Head of caudate nucleus (tissue), 42 donors: ENCODE results near the gene PSMB5.

Source experiments
- DNase-seq, 42 donors: peaks; one replicate each; pipeline versions ENCODE4 v3.0.0 to v3.0.0-alpha.2; 2020 to 2021; ENCODE audit warnings: mixed read lengths in 7 of 42
- intact Hi-C: fragments of 100-400 bp; cut with DNase I; formaldehyde crosslinking; loops from one replicate; pipeline ENCODE4 v1.15.0; 2022

Gene PSMB5

DNA sequence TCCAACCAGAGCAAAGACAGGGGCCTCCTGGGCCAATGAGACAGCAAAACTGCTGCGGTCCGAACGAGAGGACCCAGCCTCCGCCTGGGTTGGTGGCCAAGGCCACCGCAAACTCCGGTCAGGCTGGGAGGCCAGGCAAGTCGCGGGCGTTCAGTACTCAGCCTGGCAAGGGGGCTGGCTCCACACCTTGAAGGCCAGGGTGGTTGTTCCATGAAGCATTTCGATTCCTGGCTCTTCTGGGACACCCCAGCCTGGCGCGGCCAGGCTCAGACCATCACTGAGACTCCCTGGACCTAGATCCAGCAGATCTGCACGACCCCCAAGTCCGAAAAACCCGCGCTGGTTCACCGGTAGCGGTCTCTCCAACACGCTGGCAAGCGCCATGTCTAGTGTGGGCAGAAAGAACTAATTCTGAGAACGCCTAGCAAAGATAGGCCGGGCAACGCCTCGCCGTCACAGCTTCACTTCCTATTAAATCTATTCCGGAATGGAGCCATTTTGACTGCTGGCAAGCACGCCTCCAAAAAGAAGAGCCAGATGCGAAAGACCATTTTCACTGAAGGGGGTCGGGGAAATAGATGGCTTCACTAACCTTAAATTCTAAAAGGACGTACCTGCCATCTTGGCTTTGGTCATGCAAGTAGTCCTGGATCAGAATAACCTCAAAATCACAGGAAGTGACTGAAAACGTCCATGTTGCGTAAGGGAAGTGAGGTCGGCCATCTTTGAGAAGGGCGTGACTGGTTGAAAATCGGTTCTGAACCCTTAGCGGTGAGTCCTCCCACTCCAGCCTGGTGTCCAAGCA lies at the start of gene PSMB5:
Gene PSMB5, minus strand, starts transcription at position 403 of the 805 bp plus-strand sequence. Its CDS starts 19 bp downstream, at position 384.
- intact Hi-C loops, result no loop called here
- DNase-seq, result peak; percentile 81 to 97 (median 91)

DNA sequence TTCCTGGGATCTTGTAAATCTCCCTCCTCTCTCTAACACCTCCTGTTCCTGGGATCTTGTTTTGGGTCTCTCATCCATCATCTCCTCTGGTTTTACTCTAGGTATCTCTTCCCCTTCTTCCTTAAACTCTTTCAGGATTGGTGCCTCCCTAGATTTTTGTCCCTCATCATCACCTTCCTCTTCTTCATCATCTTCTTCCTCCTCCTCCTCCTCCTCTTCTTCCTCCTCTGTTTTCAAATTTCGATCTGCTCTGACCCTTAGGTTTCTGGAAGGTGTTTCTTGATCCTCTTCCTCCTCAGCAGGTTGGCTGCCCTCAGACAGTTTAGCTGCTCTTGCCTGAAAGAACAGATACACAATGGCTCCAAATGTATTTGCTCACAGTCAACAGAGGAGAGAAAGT lies 45.8 kb upstream of the PSMB5 start:
- intact Hi-C loops, result no loop called here
- DNase-seq, result no peak

DNA sequence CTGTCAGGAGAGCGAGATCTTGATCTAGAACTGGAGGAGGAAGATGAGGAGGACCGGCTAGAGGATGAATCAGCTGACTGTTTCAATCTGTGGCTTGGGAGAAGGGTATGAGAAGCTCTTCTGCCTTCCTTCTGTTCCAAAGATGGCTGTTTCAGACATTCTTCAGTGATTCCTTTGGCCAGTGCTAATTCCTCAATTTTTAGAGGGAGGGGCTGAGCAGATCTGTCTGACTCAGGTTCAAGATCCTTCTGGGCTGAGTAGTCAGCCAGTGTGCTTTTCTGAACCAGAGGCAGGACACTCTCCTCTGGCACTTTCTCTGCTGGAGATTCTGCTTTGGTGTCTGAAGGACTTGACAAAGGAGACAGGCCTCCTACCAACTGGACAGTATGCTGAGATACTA lies 45.0 kb upstream of the PSMB5 start:
- intact Hi-C loops, result loop anchor here (10.0 kb wide), 1 partner anchor 105 kb away; the partner anchor contains the start of gene SLC7A8

DNA sequence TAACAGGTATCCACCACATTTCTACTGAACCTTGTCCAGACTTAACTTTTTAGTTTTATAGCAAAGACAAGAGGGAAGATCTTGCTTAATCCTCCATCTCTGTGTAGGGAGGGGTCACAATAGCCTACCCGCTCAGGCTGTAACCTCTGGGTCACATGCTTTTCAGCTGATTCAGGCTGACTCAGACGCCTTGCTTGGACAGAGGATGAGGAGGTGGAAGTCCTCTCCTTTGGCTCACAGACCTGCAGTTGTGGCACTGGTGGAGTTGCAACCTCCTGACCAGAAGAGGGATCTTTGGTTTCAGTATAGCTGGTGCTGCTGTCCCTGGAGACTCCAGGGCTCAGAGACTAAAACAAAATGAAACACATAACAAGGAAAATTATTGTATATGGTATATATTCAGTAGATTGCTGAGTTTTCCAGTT lies 44.0 kb upstream of the PSMB5 start:
- intact Hi-C loops, result loop anchor here (10.0 kb wide), 1 partner anchor 106 kb away; the partner anchor contains the start of gene SLC7A8
- peak in 13 of 42 donors; percentile 29 to 79 (median 55) for DNase-seq

More for the DNA sequence above, 45.0 kb upstream of the PSMB5 start:
- no peak for DNase-seq

DNA sequence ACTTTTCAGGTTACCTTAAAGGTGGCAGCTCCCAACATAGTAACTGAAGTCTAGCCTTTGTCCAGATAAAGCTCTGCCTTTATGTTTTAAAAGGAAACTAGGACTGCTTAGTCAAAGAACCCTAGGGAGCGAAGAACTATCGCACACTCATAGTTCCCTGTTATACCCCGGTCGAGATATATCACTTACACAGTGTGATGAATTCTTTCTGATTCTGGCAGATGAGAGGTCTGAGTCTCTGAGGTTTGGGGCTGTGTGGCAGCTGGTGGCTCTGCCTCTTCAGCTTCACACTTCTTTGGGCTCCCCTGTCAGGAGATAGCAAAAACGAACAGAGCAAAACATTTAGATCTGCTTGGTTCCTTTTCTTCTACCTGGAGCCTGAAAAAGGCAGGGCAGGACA lies 43.3 kb upstream of the PSMB5 start:
- no peak for DNase-seq
- intact Hi-C loops, result loop anchor here (10.0 kb wide), 1 partner anchor 107 kb away; the partner anchor contains the start of gene SLC7A8

DNA sequence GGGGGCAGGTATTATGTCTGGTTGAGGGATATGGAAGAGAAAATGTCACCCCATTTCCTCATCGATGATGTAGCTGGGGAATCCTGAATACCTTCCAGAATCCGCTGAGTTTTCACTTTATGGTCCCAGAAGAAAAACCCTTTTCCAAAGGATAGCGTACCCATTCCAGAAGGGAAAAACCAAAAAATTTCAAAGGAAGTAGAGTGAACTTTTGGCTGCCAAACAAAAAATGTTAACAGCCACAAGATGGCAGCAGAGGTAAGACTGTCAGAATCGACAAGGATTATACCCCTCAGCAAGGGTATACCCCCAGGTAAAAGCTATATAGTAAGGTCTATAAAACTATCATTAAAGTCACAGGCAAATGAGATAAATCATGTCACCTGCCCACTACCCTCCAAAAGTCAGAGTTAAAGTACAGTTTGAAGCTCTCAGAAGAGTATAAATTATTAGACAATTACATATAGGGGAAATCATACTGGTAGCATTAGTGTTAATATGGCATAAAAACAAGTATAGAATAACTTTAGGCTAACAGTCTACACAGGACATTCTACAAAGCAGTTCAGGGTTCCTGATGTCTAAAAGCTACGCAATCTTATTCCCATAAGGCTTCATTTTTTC lies 42.2 kb upstream of the PSMB5 start:
- intact Hi-C loops, result loop anchor here (10.0 kb wide), 1 partner anchor 108 kb away; the partner anchor contains the start of gene SLC7A8
- DNase-seq, result peak in 4 of 42 donors; percentile 20 to 71 (median 49)

DNA sequence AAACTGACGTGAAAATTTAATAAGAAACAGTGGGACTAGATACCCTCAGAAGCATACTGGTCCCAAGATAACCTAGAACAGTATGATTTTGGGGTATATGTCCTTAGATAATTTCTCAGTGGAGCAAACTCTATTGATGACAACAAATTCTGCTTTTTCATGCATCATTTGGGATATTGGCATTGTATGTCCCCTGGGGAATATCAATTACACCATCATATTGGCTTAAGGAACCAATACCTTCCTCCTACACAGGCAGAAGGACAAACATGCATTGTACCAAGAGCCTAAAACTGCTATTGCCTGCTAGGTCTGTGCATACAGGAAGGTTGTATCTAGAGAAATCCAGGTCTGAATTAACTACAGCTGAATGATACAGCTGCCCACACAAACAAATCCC lies 40.2 kb upstream of the PSMB5 start:
- intact Hi-C loops, result loop anchor here (10.0 kb wide), 1 partner anchor 110 kb away; the partner anchor contains the start of gene SLC7A8
- DNase-seq, result no peak

DNA sequence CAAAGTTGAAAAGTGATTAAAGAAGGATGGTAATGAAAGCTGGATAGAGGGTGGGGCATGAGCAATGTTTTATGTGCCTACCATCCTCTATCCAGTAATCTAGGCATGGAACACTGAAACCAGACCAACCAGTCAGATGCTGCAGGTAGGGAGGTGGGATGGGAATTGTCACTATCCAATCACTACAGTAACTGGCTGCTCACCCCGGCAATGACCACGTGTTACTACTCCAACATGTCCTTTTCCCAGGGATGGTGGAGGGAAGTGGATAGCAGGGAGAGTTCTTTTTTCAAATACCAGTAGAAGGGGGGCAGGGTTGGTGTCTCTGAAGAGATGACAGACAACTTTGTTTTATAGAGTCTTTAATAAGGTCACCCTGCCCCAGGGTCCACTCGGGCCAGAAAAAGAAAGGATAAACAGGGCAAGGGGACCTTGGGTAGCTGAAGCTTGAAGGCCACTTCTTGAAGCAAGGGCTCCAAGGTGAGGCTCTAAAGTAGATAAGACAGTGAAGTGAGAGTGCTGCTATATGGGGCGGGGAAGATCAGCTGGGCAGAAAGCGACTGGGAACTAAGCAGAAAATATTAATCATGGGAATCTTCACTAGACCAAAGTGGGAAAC lies 37.3 kb upstream of the PSMB5 start:
- intact Hi-C loops, result loop anchor here (10.0 kb wide), 1 partner anchor 113 kb away; the partner anchor contains the start of gene SLC7A8
- peak in 1 of 42 donors; percentile 8 for DNase-seq

DNA sequence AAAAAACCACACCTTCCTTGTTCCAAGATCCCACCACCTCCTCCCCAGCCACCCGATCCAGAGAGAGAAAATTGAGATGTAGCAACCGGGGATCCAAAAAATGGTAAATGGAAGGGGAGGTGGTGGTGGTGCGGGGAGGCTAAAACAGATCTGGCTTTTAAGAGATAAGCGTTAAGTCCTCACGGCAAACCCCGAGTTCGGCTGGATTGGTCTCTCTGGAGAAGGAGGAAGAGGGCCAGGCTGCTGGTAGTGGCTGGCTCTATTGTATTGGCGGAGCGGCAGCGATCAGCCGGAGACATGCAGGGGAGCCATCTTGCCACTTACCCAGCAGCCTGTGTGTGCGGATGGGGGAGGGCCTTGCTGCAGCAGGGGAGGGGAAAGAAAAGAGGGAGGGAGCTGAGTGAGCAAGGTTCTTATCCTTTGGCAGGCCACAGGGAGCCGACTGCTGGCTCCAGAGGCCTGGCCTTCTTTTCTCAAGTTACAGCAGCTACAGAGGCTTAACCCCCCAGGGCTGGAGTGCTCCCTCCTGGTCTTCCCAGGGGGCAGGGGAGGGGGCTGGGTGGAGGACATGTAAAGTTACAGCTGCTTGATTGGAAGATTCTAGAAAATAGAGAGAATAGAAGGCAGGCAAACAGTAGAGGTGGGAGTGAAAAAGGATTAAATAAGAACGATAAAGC lies 36.7 kb upstream of the PSMB5 start:
- peak; percentile 67 to 96 (median 87) for DNase-seq
- intact Hi-C loops, result loop anchor here (10.0 kb wide), 1 partner anchor 113 kb away; the partner anchor contains the start of gene SLC7A8

DNA sequence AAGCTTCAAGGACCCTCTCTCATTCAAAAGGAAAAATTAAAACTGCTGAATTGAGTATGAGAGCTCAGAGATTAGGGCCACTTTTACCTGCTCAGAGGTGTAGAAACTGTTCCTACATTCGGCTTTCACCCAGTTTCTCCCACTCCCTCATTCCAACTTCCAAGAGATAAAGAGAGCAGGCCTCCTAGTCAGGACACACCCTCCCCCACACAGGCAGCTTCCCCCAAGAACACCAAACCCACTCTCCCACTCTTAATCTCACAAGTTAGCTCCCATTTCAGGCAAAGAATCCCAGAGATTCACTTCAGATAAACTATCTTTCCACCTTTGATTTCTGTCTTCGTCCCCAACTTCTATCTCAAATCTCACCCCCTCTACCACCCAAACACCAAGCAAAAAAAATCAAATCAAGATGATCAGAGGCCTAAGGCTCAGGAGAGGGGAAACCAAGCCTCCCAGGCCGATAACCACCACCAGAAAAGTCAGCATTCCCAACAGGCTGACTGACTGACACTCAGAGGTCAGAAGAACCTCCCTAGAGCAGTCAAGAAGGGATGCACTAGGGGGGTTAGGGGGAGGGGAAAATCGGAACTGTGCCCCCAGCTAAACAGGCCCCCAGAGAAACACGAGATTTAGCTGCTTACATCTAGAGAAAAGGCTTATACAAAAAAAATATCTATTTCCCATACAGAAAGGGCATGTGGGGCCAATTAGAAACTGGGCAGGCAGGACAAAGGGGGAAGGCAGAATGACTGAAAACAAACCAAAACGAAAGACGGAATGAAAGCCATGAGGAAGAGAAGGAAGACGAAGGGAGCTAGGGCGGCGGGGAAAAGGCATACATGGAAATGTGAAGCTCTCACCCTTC lies 35.8 kb upstream of the PSMB5 start:
- DNase-seq, result peak in 1 of 42 donors; percentile 10
- intact Hi-C loops, result loop anchor here (10.0 kb wide), 1 partner anchor 114 kb away; the partner anchor contains the start of gene SLC7A8

DNA sequence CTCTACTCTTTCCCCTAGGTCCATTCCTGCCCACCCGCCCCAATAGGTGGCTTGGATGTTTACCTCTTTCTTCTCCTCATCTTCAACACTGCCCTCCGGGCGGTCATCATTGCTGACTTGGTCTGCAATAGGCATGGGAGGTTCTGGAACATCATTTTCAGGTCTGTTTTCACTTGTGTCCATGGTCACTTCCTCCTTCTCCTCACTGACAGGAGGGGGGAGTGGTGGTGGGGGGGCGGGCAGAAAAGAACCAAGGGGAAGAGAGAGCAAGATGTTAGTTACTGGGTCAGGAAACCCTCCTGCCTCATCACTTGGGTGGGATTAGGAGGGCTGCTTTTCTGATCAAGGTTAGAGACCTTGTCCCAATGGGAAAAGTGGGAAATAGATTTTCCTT lies 34.7 kb upstream of the PSMB5 start:
- intact Hi-C loops, result no loop called here
- peak in 1 of 42 donors; percentile 14 for DNase-seq

DNA sequence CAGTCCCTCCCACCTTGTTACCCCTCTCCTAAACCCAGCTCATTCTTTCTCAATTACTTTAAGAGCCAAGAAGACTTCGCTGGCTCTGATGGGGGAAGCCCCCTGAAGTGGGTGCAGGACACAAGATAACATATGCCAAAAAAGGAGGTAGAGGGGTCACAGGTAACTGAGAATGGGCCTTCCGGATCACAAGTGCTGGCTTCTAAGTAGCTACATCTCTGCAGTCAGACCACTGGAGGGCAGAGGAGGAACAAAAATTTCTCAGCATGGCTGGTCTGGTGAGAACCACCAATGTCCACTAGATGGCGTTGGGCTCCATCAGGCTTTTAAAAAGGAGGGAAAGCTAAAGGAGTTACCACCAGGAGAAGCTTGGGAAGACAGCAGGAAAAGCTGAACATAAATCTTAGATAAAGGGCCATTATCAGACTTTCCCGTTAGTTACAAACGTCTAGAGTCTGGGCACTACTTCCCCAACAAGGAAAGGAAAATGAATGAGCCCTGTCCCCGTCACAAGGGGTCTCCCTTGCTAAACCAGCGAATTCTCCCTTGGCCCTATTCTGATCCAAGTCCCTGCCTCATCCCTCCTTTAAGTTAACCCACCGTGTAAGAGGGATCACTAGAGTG lies 34.2 kb upstream of the PSMB5 start:
- peak; percentile 55 to 93 (median 82) for DNase-seq
- intact Hi-C loops, result no loop called here

DNA sequence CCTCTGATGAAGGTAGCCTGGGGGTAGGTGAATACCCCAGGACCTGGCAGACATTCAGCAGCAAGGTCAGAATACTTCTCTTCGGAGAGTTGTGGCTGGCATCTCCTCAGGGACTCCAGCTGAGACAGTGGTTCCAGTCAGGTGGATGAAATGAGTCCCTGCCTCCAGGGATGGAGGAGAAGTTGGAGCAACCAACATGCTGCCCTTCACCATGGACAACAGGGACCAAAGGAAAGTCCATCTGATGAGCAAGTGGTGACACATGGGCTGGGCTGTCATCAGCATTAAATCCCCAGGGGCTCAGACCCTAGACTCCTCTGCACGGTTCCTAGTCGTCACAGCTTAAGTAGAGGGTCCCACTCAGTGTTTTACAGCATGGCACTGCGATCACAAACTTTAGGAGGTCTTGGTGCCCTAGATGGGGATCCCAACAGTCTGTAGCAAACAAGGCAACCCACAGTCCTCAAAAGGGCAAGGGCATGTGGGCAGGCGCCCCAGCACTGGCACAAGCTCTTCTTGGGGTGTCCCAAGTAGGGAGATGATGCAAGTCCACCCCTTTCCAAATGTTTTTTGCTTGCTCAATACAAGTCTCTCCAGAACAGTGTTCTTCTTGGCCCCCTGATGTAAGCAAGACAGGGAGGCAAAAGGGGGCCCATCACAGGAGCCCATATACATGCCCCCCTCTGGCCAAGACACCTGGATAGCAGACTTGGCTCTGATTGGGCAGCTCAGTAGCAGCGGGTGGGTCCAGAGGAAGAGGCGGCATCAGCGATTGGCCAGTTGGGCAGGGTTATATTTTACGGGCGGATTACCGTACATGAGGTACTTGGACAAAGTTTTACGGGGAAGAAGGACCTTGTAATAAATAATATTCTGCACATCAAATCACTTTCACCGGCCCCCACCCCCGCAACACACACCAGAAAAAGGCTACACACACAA lies 33.4 kb upstream of the PSMB5 start:
- DNase-seq, result peak in 2 of 42 donors; percentile 7 to 11
- intact Hi-C loops, result no loop called here

DNA sequence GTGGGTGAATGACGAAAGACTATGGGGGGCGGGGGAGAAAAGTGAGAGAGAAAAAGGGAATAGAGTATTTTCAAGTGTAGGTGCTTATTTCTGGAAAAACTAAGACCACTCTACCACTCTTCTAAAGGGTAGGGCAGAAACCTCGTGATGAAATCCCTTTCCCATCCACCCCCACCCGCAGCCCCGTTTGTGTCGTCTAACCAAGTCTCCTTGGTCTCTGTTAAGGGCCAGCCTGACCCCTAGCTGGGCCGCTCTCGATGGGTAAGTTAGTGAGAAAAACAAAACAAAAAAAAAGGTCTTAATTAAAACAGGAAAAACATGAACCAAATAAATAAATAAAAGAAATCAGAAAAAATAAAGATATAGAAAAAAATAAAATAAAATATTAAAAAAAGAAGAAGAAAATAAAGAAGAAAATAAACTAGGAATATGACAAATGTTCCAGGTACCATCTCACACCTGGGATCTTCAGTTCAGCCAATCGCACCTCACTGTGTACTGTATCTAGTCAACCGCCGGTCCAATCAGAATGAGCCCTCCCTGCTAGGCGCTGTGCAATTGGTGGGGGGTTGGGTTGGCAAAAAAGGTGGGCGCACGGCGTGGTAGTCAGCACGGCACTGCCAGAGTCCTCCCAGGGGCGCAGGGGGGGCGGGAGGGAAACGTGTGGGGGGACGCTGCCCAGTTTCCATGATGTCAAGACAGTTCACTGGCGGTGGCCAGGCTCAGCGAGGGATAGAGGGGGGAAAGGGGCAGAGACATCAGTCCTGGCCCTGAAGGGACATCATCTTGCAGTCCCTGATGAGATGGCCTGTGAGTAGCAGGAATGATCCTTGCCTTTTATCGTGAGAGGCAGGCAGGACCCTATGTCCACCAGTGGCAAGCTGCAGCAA lies 32.4 kb upstream of the PSMB5 start:
- intact Hi-C loops, result no loop called here
- peak in 3 of 42 donors; percentile 11 to 41 (median 13) for DNase-seq

DNA sequence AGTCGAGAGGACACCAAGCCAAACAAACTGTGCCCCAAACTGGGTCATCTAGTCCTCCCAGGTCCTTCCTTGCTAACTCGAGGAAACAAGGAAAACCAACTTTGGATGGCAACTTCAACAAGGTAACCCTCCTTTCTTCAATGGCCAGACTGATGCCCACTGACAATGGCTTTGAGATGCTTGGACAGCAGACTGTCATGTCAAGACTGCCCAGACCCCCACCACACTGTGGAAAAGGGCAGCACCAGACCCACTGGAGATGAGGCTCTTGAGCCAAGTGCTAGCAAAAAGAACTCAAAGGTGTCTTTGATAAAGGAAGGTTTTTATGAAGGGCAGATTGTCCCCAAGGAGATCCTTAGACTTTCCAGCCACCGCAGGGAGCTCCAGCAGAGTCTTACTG lies 31.7 kb upstream of the PSMB5 start:
- peak in 2 of 42 donors; percentile 4 to 14 for DNase-seq
- intact Hi-C loops, result no loop called here
